HG03103 (cell line): ENCODE data around the gene PCSK6.
"Not testable (repeated sequence)": the region's sequence is repeated elsewhere in the genome, so short reads cannot be mapped to it uniquely, and the experiment has no call there.

Experiments
- ATAC-seq: cut with Tn5 transposase; IDR thresholded peaks from one replicate; pipeline ENCODE4 v1.9.1; 2021; ENCODE audit warnings: low read depth; ENCODE audit not compliant: unreplicated experiment

The PCSK6 gene

DNA sequence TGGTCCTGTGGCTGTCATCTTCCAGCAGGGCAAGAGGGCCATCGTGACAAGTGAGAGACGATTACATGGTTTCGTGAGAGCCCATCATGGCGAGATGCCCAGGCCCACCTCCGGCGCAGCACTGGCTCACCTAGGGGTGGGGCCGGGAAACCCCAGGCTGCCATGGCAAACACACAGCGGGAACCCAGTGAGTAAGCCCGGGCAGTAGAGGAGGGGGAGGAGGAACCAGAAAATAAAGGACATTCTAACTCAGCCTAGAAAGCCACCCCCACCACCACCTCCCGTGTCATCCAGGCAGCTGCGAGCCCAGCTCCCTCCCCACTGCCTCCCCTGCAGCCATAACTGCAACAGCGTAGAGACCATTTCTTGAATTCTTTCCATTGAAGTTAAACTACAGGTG lies 52.3 kb downstream of the PCSK6 start:
- no peak for ATAC-seq

DNA sequence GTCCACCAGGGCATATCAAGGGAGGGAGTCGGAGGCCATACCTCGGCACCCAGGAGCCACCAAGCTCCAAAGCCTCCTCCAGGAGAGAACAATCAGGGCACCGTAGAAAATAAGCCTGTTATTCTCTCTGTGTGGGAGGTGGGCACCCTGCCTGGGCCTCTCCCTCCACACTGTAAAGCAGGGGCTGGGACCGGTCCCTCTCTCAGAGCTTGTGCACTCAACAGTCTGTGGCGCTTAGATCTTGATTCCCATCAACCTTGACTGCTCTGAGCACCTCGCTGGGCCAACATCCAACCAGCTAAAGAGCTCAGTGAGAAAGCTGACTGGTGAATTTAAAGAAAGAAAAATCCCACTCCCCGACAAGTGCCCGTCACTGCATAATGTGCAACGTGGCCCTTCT lies 53.0 kb downstream of the PCSK6 start:
- no peak for ATAC-seq

DNA sequence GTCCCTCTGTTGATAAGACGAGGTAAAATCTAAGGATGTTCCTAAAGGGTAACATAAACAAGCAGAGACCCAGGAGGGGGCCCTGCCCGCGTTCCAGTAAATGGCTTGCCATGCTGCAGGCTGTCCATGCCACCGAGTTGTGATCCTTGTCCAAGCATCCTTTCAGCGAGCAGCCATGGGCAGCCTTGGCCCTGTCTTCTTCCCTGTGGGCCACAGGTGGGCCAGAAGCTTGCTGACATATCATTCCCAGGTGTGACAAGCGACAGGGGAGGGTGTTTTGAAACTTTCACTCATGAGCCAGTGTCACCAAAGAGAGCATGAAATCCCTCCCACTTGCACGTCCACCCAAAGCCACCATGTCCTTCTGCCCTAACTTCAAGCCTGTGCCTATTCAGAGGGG lies 53.7 kb downstream of the PCSK6 start:
- no peak for ATAC-seq

DNA sequence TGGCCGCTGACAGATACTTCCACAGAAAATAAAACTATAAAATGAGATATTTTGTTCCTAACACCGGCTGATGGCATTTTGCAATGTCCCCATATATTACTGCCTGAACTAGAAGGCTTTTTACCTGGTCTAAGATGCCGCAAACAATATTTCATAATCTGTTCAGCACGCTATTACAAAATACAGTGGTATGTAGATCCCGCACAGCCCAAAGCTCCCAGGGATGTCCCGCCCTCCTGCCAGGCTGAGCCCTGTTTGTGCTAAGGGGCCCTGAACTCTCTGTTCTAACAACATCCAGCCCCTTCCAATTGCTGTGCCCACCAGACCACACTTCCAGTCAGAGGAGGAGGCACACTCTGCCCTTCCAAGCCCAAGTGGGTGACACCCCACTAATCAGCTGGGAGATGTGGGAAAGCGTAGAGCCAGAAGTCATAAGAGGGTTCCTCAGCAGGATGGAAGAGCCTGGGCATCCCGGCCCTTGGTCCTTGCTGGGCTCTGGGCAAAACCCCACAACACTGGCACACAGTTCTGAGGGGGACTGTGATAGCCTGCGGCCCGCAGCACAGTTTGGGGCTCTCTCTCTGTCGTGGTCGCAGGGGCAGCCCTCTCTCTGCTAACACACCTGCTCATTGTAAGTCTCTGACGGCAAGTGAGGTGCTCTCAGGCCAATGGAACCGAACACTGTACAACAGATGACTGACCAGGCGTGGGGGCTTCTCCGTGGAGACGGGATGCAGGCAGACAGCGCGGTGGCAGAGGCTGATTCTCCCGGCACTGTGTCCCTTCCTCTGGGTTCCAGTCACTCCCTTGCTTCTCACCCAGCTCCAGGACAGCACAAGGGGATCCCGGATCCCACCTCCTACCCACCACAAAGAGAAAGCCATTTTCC lies 55.2 kb downstream of the PCSK6 start:
- no peak for ATAC-seq

DNA sequence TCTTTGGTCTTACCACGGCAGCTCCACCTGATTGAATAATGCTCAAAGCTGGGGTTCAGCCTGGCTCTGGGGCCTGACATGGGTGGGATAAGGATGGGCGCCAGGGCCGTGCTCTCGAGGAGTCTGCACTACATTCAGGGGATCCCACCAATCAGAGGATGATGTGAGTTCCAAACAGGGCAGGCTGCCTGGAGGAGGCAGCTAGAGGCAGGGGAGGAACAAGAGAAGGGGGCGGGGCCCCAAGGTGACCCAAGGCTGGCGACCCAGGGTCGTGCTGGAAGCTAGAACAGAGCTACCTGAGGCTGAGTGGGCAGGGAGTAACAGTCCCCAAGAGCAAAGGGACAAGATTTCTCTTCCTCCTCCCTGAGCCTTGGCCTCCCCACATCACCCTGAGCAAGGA lies 56.1 kb downstream of the PCSK6 start:
- ATAC-seq, result no peak

DNA sequence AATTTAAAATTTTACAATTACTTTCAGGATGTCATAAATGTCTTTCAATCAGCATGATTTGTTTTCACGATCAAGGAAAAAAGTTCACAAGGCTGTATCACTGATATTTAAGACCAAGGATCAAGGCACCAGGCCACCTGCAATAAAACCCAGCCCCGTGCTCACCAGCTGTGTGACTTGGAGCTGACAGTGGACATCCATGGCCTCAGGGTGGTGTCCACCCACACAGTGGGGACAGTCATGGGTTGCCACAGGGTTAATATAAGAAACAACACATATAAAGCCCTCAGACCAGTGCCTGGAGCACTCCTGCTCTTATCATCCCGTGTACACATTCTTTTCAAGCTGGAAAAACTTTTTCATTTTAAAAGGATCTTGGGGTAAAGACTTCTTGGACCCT lies 56.5 kb downstream of the PCSK6 start:
- ATAC-seq, result no peak

DNA sequence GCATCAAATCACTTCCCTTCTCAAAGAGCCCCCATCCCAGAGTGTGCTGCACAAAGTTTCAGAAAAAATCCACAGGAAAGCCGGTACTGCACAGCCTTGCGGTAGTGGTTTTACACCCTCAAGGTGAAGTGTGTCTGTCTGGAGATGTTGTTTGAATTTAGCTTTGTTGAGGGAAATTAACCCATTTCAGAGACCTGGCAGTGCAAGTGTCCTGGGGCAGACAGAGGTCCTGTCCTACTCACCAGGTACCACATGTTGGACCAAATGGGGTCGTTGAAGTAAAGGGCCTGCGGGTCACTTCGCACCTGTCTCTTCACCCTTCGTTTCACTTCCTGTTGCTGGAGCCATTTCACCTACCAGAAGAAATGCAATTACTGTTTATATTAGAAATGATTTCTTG lies 57.8 kb downstream of the PCSK6 start:
- ATAC-seq, result no peak

DNA sequence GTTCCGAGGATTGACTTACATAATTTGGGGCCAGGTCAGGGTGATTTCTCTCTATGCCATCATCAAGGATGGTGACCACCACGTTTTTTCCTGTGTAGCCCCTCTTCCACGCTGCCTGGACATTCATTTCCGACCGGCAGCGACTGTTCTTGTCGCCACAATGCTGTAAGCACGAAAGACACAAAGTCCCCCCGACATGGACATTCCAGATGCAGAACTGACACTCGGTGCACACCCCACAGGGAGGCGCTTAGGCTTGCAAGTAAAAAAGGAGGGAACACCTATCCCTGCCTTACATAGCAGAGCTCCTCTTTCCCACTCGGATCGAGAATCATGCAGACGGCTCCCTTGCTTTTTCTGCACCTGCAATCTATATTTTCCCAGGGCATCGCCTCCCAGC lies 58.2 kb downstream of the PCSK6 start:
- ATAC-seq, result no peak

DNA sequence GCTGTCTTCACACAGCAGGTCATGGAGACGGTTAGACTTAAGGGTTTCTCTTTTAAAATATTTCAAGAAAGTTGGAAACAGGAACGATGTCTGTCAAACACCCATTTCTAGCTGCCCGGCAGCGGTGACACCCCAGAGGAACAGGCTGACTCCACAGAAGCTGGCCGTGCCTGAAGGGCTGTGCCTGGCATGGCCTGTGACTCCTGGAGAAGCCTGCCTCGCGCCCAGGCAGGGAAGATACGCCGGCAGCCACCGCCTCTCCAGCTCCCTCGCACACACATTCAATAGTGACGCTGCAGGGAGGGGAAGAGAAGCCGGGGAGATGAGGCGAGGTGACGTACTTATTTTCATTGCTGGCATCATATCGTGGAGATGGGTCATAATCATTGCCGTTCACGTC lies 59.9 kb downstream of the PCSK6 start:
- ATAC-seq, result no peak

DNA sequence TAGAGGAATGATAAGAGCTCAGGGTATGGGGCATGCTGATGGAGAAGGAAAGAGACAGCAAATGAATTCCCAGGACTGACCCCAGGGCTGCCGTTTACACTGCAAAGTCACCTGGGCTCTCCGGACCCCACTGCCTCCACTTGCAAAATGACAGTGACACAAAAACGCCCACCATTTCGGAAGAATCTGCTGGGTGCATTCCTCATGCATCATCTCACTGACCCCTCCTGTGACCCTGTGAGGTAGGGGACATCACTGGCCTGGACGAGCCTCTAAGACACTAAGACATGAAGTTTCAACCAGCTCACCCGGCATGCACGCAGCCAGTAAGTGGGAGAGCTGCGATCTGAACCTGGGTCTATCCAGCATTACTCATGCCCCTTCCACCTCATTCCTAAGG lies 60.3 kb downstream of the PCSK6 start:
- ATAC-seq, result no peak

DNA sequence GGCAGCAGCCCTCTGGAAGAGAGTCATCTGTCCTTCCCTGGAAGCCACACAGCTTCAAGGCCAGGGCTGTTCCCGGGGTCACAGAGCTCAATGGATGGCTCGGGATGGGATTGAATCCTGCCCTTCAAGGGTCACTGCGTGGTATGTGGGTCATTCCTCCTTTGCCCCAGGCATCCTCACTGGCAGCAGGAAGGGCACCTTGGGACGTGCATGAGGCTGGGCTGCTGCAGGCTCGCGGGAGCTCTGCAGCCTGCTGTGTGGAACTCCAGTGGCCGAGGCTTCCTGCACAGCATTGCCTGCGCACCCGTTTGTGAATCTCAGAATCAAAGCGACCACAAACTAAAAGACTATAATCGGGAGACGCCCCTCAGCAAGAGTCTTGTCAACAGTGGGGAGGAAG lies 60.7 kb downstream of the PCSK6 start:
- no peak for ATAC-seq

DNA sequence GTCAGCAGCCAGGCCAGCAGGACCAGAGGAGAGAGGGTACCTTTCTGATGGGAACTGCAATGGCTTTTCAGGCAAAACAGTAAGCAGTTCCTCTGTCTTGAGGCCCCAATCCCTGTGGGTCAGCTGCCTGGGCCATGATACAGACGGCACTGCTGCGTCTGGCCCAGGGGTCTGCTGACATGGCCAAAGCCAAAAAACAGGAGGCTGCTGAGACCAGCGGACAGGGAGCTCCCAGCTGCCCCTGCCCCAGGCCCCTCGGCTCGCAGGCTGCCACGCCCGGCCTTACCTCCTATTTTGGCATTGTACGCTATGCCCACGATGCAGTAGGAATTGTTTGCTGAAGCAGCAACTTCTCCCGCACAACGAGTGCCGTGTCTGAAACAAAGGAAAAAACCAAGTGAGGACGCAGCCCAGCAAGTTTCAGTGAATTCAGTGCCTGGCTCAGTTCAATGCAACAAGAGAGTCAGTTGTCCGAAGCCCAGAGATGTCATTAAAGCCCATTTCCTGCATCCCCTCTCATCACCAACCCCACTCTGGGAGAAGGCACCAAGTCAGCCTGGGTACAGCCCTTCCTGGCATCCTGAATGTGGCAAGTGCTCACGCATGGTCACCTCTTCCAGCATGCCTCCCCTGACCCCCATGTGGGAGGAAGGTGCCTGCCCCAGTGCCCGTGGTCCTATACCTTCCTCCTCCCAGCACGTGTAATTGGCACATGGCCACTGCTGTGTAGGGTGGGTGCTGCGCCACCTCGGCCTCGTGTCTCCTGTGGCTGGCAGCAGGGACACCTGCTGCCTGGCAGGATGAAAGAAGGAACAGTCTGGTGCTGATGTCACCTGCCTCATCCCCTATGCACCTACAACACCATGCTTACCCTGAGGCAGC lies 61.7 kb downstream of the PCSK6 start:
- ATAC-seq, result no peak

DNA sequence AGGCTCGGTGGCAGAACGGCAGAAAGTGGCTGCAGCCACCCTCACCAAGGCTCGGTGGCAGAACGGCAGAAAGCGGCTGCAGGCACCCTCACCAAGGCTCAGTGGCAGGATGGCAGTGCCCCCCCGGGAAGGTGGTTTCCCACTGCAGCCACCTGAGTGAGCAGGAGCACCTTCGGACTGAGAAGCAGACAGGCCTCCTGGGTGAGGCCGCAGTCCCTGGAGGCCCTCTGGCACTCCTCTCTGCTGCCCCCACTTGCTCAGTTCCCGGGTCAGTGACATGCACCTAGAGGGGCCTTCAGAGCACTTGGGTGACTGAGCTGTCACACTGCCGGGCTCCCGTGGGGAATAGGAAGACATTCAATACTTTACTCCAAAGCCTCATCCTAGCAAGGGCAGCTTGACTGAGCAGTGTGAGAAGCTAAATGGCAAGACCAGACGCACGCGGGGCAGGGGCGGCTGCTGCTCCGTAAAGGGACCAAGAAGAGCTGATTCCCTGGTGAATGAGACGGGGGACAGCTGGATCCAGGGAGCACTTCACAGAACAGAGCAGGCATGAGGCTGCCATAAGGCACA lies 62.7 kb downstream of the PCSK6 start:
- no peak for ATAC-seq

DNA sequence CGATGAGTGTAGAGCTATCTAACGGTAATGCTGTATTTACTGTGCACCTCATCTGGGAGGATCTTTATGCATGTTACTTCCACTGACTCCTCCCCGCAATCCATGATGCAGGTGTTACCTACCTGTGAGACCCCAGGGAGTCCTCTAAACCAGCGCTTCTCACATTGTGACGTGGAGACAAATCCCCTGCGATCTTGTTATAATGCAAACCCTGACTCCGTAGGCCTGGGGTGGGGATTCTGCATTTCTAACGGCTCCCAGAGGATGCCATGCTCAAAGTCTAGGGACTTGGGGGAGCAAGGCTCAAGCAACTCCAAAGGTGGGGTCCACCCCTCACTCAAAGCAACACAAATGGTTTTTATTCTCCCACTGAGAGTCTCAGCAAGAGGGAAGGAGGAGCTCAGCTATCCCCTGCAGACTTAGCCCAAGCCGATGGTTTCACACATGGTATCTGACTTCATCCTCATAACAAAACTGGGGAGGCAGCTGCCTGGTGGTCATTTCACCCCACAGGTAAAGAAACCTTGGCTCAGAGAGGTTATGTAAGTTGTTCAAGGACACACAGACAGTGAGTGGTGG lies 63.6 kb downstream of the PCSK6 start:
- no peak for ATAC-seq

DNA sequence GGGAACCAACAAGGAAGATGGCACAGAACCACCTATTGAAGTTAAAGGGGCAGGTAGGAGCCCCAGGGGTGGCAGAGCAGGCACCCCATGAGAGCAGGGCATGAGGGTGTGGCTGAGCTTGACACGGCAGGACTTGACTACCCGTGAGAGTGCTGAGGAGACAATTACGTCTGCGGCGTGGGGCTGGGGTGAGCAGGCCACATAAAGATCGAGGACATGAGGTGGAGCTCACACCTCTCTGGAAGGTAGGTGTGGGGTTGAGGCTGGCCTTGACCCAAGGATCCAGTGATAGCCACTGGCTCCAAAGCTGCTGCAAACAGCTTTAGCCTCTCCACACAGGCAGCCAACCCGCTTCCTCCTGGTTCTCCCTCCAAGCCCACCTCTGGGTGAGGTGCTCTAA lies 64.5 kb downstream of the PCSK6 start:
- no peak for ATAC-seq

DNA sequence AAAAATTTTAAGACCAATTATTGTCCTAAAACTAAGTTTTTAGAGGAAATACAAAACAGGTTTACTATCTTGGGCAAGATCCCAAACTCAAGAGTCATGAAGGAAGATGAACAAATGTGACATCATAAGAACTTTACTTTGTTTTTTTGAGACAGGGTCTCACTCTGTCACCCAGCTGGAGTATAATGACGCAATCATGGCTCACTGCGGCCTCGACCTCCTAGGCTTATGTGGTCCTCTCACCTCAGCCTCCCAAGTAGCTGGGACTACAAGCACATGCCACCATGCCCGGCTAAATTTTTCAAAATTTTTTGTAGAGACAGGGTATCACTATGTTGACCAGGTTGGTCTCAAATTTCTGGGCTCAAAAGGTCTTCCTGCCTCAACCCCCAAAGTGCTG lies 69.3 kb downstream of the PCSK6 start:
- ATAC-seq, result no peak

DNA sequence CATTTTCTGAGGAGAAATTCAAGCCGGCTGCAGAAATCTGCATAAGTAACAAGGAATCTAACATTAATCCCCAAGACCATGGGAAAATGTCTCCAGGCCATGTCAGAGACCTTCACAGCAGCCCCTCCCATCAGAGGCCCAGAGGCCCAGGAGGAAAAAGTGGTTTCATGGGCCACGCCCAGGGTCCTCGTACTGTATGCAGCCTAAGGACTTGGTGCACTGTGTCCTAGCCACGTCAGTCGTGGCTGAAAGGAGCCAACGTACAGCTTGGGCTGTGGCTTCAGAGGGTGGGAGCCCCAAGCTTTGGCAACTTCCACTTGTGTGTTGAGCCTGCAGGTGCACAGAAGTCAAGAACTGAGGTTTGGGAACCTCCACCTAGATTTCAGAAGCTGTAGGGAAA lies 73.0 kb downstream of the PCSK6 start:
- not testable (repeated sequence) for ATAC-seq

DNA sequence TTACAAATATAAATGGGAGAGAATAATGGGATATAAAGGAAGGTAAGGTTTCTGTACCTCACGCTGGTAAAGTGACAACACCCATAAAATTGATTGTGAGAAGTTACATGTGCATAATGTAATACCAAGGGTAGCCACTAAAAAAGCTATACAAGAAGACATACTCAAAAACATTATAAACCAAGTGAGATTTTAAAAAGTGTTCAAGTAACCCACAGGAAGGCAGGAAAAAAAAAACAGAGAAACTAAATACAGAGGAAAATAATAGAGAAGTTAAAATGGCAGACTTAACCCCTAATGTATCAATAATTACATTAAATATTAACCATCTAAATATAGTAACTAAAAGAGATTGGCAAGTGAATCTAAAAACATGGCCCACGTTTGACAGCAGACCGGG lies 76.3 kb downstream of the PCSK6 start:
- no peak for ATAC-seq

DNA sequence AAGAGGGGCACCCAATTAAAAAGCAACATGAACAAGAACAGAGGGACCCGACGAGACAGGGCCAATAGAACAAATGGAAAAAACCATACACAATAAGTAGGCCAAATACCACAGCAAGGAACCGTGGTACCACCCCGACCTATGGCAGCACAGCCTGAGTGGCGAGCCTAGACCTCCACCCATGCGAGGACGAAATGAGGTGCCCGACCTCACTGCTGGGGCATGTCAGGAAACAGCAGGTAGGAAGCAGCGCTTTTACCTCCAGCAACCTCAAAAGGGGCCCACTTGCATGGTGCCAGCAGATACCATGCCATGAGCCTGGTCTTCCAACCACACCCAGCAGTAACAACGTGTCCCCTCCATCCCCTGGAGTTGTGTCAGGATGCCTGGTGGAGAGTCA lies 77.9 kb downstream of the PCSK6 start:
- no peak for ATAC-seq

DNA sequence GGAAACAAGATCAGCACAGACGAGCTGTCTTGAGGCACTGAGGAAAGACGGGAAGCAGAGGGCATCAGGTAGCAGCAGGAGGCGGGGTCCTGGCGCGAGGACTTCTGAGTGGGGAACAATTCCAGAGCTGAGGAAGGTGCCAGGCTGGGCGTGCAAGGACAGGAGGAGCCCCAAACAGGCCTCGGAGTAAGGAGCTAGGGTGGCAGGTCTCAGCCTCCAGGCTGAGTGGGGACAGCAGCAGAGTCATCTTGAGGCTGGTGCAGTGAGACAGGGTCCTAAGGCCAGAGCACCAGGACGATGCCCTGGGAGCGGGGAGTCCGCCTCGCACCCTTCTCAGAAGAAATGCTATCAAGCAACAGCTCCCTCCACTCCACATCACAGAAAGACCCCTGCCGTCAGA lies 78.4 kb downstream of the PCSK6 start:
- no peak for ATAC-seq

DNA sequence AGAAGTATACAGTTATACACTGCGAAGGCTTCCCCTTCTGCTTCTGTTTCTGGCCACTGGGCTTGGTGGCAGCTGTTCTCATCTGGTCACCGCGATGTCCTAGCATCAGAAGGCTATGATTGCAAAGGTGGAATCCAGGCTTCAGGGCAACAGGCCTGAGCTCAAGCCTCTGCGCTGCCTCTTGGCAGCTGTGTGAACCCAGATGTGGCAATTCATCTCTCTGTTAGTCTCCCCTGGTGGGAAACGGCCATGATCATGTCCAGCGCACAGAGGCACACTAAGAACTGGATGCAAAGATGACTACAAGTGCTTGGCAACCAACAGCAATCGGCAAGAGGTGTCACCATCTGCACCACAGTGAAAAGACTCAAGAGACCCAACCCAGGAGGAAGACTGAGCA lies 78.9 kb downstream of the PCSK6 start:
- no peak for ATAC-seq
